Stimulated activated CD4-positive, alpha-beta T cell treated with anti-CD3 and anti-CD28 coated beads, TNF-alpha, amount 100 ng/mL, for 1 hour (primary cell): Measurements from ENCODE around the gene MRTFA.

Source experiments
- DNase-seq, 3 donors: peaks; one replicate each; pipeline ENCODE4 v3.0.0-alpha.2; 2020; ENCODE audit warnings: low read depth in 3 of 3, low spot score in 1 of 3

MRTFA gene

GRCh38 chr22:40433416-40434090 lies 203.0 kb downstream of the MRTFA start:
- no peak for DNase-seq

GRCh38 chr22:40432625-40433024 lies 203.9 kb downstream of the MRTFA start:
- no peak for DNase-seq

DNA sequence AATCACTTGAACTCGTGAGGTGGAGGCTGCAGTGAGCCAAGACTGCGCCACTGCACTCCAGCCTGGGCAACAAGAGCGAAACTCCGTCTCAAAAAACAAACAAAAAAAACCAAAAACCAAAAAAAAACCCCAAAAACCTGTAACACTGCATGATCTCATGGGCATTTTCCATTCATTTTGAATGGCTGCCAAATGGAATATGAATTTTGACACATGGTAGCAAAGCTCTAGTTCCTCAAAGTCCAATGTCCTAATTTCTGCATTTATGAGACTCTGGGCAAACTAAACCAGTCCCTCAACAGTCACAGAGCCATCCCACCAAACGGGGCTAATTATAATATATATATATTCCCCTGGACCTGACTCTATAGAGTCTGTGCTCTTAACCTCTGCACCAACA lies 204.4 kb downstream of the MRTFA start:
- DNase-seq = no peak

DNA sequence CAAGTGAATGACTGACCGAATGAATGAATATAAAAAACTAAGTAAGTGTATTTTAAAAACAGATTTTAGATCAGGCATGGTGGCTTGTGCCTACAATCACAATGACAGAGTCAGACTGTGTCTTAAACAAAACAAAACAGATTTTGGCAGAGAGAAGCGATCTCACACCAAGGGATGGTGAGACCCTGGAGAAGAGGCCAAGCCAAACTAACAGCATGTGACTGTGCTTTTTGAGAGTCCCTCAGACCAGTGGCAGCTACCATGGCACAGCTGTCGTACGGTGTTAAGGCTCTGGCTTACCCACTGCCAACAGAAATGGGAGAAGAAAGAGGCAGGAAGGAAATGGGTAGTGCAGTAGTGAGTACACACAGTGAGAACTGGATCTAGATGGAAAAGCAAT lies 205.5 kb downstream of the MRTFA start:
- DNase-seq = no peak

DNA sequence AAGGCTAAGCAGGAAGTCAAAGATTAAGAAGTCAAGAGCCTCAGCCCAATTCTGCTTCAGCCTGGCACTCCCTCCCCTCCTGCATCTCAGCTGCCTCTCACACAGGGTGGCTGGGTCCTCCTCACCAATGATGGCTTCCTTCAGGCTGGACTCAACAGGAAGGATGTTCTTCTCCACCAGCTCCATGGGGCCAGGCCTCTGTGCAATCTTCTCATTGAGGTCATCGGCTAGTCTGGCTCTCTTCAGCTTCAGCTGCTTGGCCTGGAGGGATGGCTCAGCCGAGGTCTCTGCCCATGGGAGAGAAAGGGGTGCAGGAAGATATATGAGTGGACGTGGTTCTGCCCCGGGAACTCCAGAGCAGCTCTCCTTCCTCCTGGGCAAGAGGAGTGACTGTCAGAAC lies 207.0 kb downstream of the MRTFA start:
- no peak for DNase-seq

DNA sequence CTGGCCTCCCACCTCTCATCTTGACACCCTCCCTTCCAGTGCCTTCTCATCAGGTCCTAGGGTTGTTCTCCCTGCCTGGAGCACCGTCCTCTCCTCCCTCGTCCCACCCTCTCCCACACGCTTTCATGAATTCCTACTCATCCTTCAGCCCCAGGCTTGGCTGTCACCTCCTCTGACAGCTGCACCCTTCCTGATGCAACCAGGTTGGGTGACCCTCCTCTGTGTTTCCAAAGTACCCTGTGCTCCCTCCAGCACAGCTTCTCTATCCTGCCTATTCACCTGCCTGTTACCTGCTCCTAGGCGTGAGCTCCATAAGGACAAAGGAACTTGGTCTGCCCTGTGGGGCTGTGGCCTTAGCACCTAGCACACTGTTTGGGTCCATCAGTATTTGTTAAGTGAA lies 207.7 kb downstream of the MRTFA start:
- no peak for DNase-seq

GRCh38 chr22:40426594-40427333 lies 209.8 kb downstream of the MRTFA start:
- no peak for DNase-seq

DNA sequence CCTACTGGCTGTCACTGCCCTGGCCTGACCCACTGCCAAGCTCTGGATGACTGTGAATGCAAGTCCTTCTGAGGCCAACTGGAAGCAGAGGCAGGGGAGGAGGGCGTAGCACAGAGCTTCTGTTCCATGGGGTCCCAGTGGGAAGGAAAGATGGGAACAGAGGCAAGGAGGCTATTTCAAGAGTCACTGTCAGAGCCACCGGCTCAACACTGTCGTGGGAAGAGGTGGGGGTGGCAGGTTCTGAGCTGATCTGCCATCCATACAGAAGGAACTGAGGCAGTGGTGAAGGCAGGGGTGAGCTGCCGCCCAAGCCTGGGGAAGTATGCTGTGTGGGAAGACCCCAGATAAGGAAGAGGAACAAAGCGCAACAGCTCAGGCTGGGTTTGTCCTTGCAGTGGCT lies 211.4 kb downstream of the MRTFA start:
- DNase-seq = no peak

DNA sequence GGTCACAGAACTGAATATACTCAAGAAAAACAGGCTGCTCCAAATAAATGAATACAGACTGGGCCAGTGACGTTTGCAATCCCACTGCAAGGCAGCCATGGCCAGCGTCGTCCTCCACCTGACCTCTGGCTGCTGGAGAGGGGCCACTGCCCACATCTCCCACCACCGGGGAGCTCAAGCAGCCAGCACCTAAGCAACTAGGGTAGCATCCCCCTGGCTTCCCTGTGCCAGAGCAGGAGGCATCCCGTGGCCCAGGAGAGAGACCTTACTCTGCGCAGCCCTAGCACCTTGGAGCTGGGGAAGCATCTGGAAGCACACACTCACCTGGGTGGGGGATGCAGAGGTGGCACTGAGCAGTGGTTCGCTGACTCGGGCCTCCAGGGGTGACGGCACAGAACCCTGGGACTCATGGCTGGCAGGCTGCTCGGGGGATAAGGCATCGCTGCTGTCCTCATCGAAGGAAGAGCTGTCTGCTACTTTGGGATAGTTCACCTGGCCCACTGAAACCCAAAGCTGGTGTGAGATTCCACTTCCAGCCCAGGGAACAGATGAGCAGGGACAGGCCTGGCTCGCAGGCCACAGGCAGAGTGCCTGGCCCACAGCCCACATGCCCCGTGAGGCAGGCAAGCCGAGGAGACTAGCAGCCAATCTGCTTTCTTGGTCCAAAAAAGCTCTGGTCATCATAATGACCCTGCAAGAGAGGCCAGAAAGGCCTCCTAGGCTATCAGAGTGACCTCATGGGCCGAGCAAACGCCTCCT lies 212.5 kb downstream of the MRTFA start:
- DNase-seq = no peak

DNA sequence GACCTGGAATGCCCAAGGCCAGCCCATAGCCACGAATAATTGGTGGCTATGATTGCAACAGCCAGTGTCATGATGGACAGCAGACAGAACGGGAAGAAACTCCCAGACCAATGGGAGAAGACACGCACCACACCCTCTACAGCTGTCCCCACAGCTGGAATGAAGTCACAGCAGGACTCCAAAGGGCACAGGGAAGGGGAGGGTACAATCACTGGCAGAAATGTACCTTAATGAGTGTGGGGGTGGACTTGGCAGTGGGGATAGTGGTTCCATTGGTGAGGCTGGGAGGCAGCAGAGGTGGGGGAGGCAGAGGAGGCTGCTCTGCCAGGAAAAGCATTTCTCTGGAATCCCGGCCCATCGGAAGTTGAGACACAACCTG lies 213.2 kb downstream of the MRTFA start:
- DNase-seq = no peak

GRCh38 chr22:40422558-40423309 lies 213.8 kb downstream of the MRTFA start:
- DNase-seq = no peak

DNA sequence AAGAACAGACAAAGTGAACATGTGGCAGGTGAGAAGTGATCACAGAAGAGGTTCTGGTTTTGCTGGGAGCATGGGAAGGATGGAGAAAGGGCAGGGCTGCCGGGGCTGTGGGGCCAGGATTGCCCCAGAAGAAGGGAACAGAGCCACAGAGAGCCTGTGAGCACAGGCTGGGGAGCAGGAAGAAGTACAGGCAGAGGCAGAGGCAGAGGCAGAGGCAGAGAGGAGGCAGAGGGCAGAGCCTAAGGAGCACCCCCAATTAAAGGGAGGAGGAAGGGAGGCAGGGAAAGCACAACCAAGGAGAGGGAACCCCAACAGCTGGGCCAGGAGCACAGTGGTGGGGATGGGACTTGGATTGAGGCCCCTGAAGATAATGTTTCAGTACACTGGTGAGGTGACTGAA lies 214.6 kb downstream of the MRTFA start:
- DNase-seq = no peak

- no peak for DNase-seq
These were observed 215.5 kb downstream of the MRTFA start for GRCh38 chr22:40421082-40421350.

- DNase-seq = no peak
These were observed 216.0 kb downstream of the MRTFA start for GRCh38 chr22:40420341-40421081.

DNA sequence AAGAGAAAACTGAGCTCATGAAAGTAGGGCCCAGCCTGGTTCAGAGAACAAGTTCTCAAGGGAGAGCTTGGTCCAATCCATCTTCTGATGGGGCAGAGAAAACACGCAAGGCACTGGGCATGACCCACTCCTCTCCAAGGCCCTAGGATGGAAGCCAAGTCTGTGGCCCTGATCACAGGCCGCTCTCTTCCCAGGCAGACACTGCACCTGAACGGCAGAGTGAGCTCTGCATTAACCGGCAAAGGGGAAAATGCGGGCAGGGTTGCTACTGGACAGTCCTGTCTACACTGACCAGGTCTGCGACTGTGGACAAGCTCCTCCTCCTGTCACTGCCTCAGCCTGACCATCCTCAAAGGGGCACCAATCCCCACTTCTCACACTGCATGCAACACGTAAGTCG lies 216.8 kb downstream of the MRTFA start:
- no peak for DNase-seq

DNA sequence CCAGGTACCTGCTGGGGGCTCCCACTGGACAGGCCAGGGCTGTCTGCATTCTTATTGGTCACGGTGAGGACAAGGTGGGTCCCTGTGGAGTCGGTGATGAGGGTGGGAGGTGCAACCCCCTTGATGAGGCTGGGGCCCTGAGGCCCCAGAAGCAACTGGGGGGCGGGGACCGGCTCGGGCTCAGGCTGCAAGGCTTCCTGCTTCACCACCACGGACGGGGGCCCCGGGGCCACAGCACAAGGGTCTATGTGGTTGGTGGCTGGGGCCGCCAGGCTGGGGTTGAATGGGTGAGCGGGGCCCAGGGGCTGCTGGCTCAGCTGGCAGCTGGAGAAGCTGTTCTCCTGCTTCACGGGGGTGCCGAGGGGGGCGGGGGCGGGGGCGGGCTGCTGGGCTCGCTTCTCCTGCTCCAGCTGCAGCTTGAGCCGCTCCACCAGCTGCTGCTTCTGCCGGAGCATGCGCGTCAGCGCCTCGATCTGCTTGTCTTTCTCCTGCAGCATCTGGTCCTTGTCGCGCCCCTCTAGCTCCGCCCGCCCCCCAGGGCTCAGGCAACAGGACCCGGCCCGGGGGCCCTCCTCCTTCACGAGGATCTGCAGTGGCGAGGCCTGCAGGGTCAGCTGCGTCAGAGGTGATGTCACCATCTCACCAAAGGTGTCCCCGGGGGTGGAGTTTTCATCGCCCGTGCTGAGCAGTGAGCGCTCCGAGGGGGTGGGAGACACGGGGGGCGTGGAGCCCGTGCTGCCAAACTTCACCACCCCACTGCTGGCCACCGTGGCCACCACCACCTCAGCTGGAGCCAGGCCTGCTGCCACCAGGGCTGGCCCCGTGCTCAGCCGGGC lies 217.9 kb downstream of the MRTFA start:
- no peak for DNase-seq

DNA sequence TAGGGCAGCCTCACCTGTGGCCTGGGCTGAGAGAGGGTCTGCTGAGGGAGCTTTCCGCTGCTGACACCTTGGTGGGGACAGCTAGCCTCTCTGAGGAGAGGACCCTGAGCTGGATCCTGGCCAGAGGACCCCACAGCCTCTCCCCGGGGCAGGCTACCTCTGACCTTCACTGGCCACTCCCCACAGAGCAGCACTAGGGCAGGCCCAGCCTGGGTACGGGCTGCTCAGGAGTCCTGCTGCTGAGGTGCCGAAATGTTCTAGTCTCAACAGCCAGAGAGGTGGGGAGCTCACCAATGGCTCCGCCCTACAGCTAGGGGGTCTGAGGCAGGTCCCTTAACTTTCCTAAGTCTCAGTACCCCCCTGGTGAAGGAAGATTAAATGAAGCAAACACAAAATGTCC lies 218.6 kb downstream of the MRTFA start:
- no peak for DNase-seq

DNA sequence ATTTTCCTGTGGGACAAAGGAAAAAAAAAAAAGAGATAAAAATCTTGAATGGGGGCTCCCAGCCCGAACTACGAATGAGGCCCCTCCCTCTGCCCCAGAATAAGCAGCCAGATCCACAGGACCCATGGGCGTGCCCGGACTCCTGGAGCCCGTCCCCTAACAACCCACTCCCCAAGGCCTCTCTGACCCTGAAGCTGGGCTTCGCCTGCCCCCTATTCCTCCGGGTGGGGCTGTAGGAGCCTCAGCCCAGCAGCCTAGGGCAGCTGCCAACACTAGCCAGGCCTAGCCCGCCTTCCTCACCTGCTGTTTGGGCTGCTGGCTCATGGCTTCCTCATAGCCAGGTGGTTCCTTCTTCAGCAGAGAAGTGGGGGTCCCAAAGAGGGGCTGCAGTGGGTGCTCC lies 219.5 kb downstream of the MRTFA start:
- no peak for DNase-seq

DNA sequence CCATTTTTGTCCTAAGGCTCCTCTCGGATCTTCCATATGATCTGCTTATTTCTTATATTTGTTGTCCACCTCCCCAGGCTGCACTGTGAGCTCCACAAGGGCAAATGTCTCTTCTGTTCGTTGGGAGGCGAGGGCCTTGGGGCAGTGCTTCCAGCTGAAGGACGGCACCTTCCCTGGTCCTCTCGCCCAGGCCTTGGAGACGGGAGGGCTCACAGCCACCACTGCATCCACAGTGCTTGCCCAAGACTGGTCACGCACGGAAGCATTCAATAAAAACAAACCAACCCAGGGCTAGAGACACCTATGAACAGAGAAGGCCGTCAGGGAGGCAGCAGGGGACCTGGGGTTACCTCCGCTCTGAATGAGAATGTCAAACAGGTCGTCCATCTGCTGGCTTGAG lies 219.9 kb downstream of the MRTFA start:
- DNase-seq = no peak

GRCh38 chr22:40416267-40416570 lies 220.3 kb downstream of the MRTFA start:
- DNase-seq = no peak
